HEK293T (cell line): ENCODE results near the gene TULP1.

ENCODE experiments used
- CTCF ChIA-PET: fragments of 350-600 bp; formaldehyde crosslinking; extraction: SDS; loops from one replicate; lab custom pipeline; 2021; ENCODE audit warnings: antibody characterized with exemption, inconsistent platforms; lab: Yijun Ruan, JAX
- POLR2A ChIA-PET: fragments of 350-600 bp; formaldehyde crosslinking; extraction: SDS; loops from one replicate; lab custom pipeline; 2020; ENCODE audit warnings: antibody characterized with exemption, inconsistent platforms; lab: Yijun Ruan, JAX
- DNase-seq: peaks from one replicate; pipeline ENCODE4 v3.0.0; 2012; ENCODE audit warnings: mixed read lengths; ENCODE audit errors: extremely low spot score
- ARNT ChIP-seq: fragments of 450-650 bp; IDR thresholded peaks from 2 replicates; pipeline ENCODE4 v1.6.1; 2017; ENCODE audit warnings: mild to moderate bottlenecking
- BHLHE40 ChIP-seq: fragments of 450-650 bp; IDR thresholded peaks from 2 replicates; pipeline ENCODE4 v1.6.1; 2016; ENCODE audit warnings: mild to moderate bottlenecking, moderate library complexity, borderline replicate concordance
- CTBP1 ChIP-seq: fragments of 450-650 bp; IDR thresholded peaks from 2 replicates; pipeline ENCODE4 v1.6.1; 2016; ENCODE audit warnings: borderline replicate concordance
- ELF4 ChIP-seq: fragments of 450-650 bp; IDR thresholded peaks from 2 replicates; pipeline ENCODE4 v1.6.1; 2017; ENCODE audit warnings: antibody characterized with exemption
- FOXA1 ChIP-seq: fragments of 450-650 bp; IDR thresholded peaks from 2 replicates; pipeline ENCODE4 v1.6.1; 2016; ENCODE audit warnings: mild to moderate bottlenecking
- FOXK2 ChIP-seq: fragments of 450-650 bp; IDR thresholded peaks from 2 replicates; pipeline ENCODE4 v1.6.1; 2016; ENCODE audit warnings: mild to moderate bottlenecking
- FOXM1 ChIP-seq: fragments of 450-650 bp; IDR thresholded peaks from 2 replicates; pipeline ENCODE4 v1.6.1; 2017; ENCODE audit warnings: mild to moderate bottlenecking, borderline replicate concordance
- HDGF ChIP-seq: fragments of 450-650 bp; IDR thresholded peaks from 2 replicates; pipeline ENCODE4 v1.6.1; 2017; ENCODE audit warnings: antibody characterized with exemption, borderline replicate concordance
- L3MBTL2 ChIP-seq: fragments of 450-650 bp; conservative IDR thresholded peaks from 2 replicates; pipeline ENCODE4 v1.6.1; 2016; ENCODE audit warnings: mild to moderate bottlenecking
- LEF1 ChIP-seq: fragments of 450-650 bp; IDR thresholded peaks from 2 replicates; pipeline ENCODE4 v1.6.1; 2017; ENCODE audit warnings: mild to moderate bottlenecking, borderline replicate concordance
- NFRKB ChIP-seq: fragments of 450-650 bp; IDR thresholded peaks from 2 replicates; pipeline ENCODE4 v1.6.1; 2016; ENCODE audit warnings: mild to moderate bottlenecking, moderate library complexity
- PKNOX1 ChIP-seq: fragments of 450-650 bp; IDR thresholded peaks from 2 replicates; pipeline ENCODE4 v1.6.1; 2016
- SP1 ChIP-seq: fragments of 450-650 bp; IDR thresholded peaks from 2 replicates; pipeline ENCODE4 v1.6.1; 2017
- SUZ12 ChIP-seq: fragments of 450-650 bp; IDR thresholded peaks from 2 replicates; pipeline ENCODE4 v1.6.1; 2016; ENCODE audit warnings: mild to moderate bottlenecking
- TARDBP ChIP-seq: fragments of 450-650 bp; IDR thresholded peaks from 2 replicates; pipeline ENCODE4 v1.6.1; 2016
- ZNF384 ChIP-seq: fragments of 450-650 bp; IDR thresholded peaks from 2 replicates; pipeline ENCODE4 v1.6.1; 2016

TULP1 gene

GRCh38 chr6:35484921-35485392, 27.7 kb downstream of the TULP1 start:
- DNase-seq, result no peak
- CTCF ChIA-PET, result interaction anchor here (0.6 kb wide), 1 partner anchor 191 kb away, joined by 3 read pairs; no protein-coding TSS in a partner anchor
- POLR2A ChIA-PET, result interaction anchor here (1.3 kb wide), 1 partner anchor 12 kb away, joined by 4 read pairs; no protein-coding TSS in a partner anchor
- TF ChIP-seq ARNT, result no peak
- no peak for TF ChIP-seq CTBP1
- no peak for TF ChIP-seq PKNOX1
- TF ChIP-seq FOXK2, result no peak
- TF ChIP-seq FOXA1, result no peak
- no peak for TF ChIP-seq ELF4
- TF ChIP-seq ZNF384, result no peak
- TF ChIP-seq SP1, result no peak
- no peak for TF ChIP-seq SUZ12
- no peak for TF ChIP-seq LEF1
- TF ChIP-seq TARDBP, result no peak
- no peak for TF ChIP-seq HDGF
- no peak for TF ChIP-seq NFRKB
- TF ChIP-seq L3MBTL2, result no peak
- TF ChIP-seq BHLHE40, result no peak
- TF ChIP-seq FOXM1, result no peak

GRCh38 chr6:35483893-35484645, 28.6 kb downstream of the TULP1 start:
- ChIA-PET POLR2A (interaction anchor here (0.8 to 1.3 kb wide), 3 partner anchors 9 to 11 kb away, joined by 3 to 4 read pairs (median 3); no protein-coding TSS in a partner anchor), CTCF (interaction anchor here (0.6 kb wide), 1 partner anchor 190 kb away, joined by 3 read pairs; no protein-coding TSS in a partner anchor)
- TF ChIP-seq NFRKB, result no peak
- no peak for DNase-seq

- ChIA-PET CTCF (no interaction called here), POLR2A (interaction anchor here (0.8 to 1.3 kb wide), 2 partner anchors 8 to 10 kb away, joined by 3 read pairs; no protein-coding TSS in a partner anchor)
- no peak for DNase-seq
- TF ChIP-seq NFRKB, result no peak
- TF ChIP-seq PKNOX1, result no peak
- TF ChIP-seq ZNF384, result no peak
- no peak for TF ChIP-seq FOXK2
- no peak for TF ChIP-seq SUZ12
- TF ChIP-seq FOXM1, result no peak
- TF ChIP-seq CTBP1, result no peak
Measured at GRCh38 chr6:35483490-35483889, 29.2 kb downstream of the TULP1 start.

- no peak for DNase-seq
- ChIA-PET POLR2A (interaction anchor here (0.8 to 2.0 kb wide), 3 partner anchors 8 to 11 kb away, joined by 3 to 8 read pairs (median 3); no protein-coding TSS in a partner anchor), CTCF (interaction anchor here (1.3 kb wide), 1 partner anchor 12 kb away, joined by 4 read pairs; no protein-coding TSS in a partner anchor)
- TF ChIP-seq CTBP1, result no peak
Measured at GRCh38 chr6:35483062-35483461, 29.6 kb downstream of the TULP1 start.

GRCh38 chr6:35481226-35481625, 31.5 kb downstream of the TULP1 start:
- no peak for DNase-seq
- CTCF ChIA-PET, result no interaction called here
- TF ChIP-seq FOXK2, result no peak
- POLR2A ChIA-PET, result interaction anchor here (1.6 to 2.0 kb wide), 2 partner anchors 8 to 10 kb away, joined by 7 to 8 read pairs; no protein-coding TSS in a partner anchor

GRCh38 chr6:35480176-35480575, 32.5 kb downstream of the TULP1 start:
- TF ChIP-seq L3MBTL2 (no peak), HDGF (no peak), TARDBP (no peak), ZNF384 (no peak), ELF4 (no peak), CTBP1 (no peak), SUZ12 (no peak), PKNOX1 (no peak), ARNT (no peak), NFRKB (no peak), FOXM1 (no peak), LEF1 (no peak), FOXA1 (no peak), SP1 (no peak), FOXK2 (no peak), BHLHE40 (no peak)
- no peak for DNase-seq
- ChIA-PET POLR2A (interaction anchor here (1.0 to 1.5 kb wide), 2 partner anchors 9 to 17 kb away, joined by 4 to 9 read pairs; no protein-coding TSS in a partner anchor), CTCF (interaction anchor here (0.6 kb wide), 1 partner anchor 166 kb away, joined by 3 read pairs; no protein-coding TSS in a partner anchor)
